GM23338 (cell line): ENCODE data around the gene TTBK2. TPM values are rescaled to one million over a fixed set of nuclear protein-coding genes. Genes with fewer than 3 reads are reported as not detected.

Source experiments
- ATAC-seq: fragments of 200-7000 bp; cut with Tn5 transposase; 3 replicates; pipeline ENCODE4 v1.9.1; 2020
- DNase-seq: peaks from one replicate; pipeline ENCODE4 v3.0.0-alpha.2; 2015; ENCODE audit warnings: low spot score
- H2AFZ ChIP-seq: fragments of 200-600 bp; sonication (generic); 2 replicates; pipeline ENCODE4 v1.8.0; 2016; ENCODE audit warnings: antibody characterized with exemption, mild to moderate bottlenecking, moderate library complexity
- H3F3A ChIP-seq: fragments of 200-600 bp; sonication (generic); replicated peaks from 2 replicates; pipeline ENCODE4 v1.8.0; 2017; ENCODE audit warnings: antibody characterized with exemption, mixed run types, low read depth
- H3K27ac ChIP-seq: fragments of 200-600 bp; sonication (generic); 2 replicates; pipeline ENCODE4 v1.6.1; 2016; ENCODE audit warnings: low read depth
- H3K27me3 ChIP-seq: fragments of 200-600 bp; sonication (generic); 2 replicates; pipeline ENCODE4 v1.8.0; 2016; ENCODE audit warnings: mild to moderate bottlenecking, mixed run types, moderate library complexity; ENCODE audit not compliant: insufficient read depth
- H3K36me3 ChIP-seq: fragments of 200-600 bp; sonication (generic); 2 replicates; pipeline ENCODE4 v1.8.0; 2016; ENCODE audit warnings: mild to moderate bottlenecking; ENCODE audit not compliant: insufficient read depth
- H3K4me1 ChIP-seq: fragments of 200-600 bp; sonication (generic); 2 replicates; pipeline ENCODE4 v1.8.0; 2016; ENCODE audit warnings: mild to moderate bottlenecking, moderate library complexity; ENCODE audit not compliant: insufficient read depth
- H3K4me2 ChIP-seq: fragments of 200-600 bp; sonication (generic); 2 replicates; pipeline ENCODE4 v1.7.1; 2017; ENCODE audit warnings: mixed run types
- H3K4me3 ChIP-seq: fragments of 200-600 bp; sonication (generic); 2 replicates; pipeline ENCODE4 v1.6.1; 2016; ENCODE audit warnings: mixed run types
- H3K79me2 ChIP-seq: fragments of 200-600 bp; sonication (generic); replicated peaks from 2 replicates; pipeline ENCODE4 v1.8.0; 2017; ENCODE audit warnings: mild to moderate bottlenecking; ENCODE audit not compliant: insufficient read depth
- H3K9me2 ChIP-seq: fragments of 200-600 bp; sonication (generic); 2 replicates; pipeline ENCODE4 v1.8.0; 2017; ENCODE audit not compliant: insufficient read depth
- H4K20me1 ChIP-seq: fragments of 200-600 bp; sonication (generic); replicated peaks from 2 replicates; pipeline ENCODE4 v1.8.0; 2017; ENCODE audit warnings: mild to moderate bottlenecking; ENCODE audit not compliant: insufficient read depth
- H3K27ac Mint-ChIP-seq: 2 replicates; pipeline ENCODE4 v1.8.0; 2020; ENCODE audit warnings: inconsistent platforms, mild to moderate bottlenecking, moderate library complexity, mixed read lengths
- H3K27me3 Mint-ChIP-seq: 3 replicates; pipeline ENCODE4 v1.8.0; 2022; ENCODE audit warnings: low read depth, mild to moderate bottlenecking, moderate library complexity, mixed read lengths, inconsistent platforms; ENCODE audit not compliant: insufficient read depth, poor library complexity
- H3K36me3 Mint-ChIP-seq: 3 replicates; pipeline ENCODE4 v1.8.0; 2021; ENCODE audit warnings: low read depth, mild to moderate bottlenecking, inconsistent platforms, moderate library complexity, mixed read lengths
- H3K4me1 Mint-ChIP-seq: 3 replicates; pipeline ENCODE4 v1.8.0; 2020; ENCODE audit warnings: mild to moderate bottlenecking, inconsistent platforms, mixed read lengths
- H3K4me3 Mint-ChIP-seq: 3 replicates; pipeline ENCODE4 v1.8.0; 2021; ENCODE audit warnings: moderate library complexity, mild to moderate bottlenecking, inconsistent platforms, mixed read lengths
- H3K9me3 Mint-ChIP-seq: 3 replicates; pipeline ENCODE4 v1.8.0; 2020; ENCODE audit warnings: moderate library complexity, mild to moderate bottlenecking, inconsistent platforms, mixed read lengths
- CREB1 ChIP-seq: fragments of 250-450 bp; sonication (Bioruptor Pico); IDR thresholded peaks from 2 replicates; pipeline ENCODE4 v1.5.0; 2020; ENCODE audit warnings: low read depth, mild to moderate bottlenecking, moderate library complexity
- CTCF ChIP-seq, 2 experiments: fragments of 200-600 bp in 1 of 2; sonication (generic) in 1 of 2; conservative IDR thresholded peaks; 2 replicates each; pipeline versions ENCODE4 v1.5.1 to v1.6.1; 2016 to 2017; ENCODE audit warnings: antibody characterized with exemption in 2 of 2, low read depth in 2 of 2, mild to moderate bottlenecking in 2 of 2, moderate library complexity in 1 of 2
- EZH2 ChIP-seq: fragments of 200-600 bp; sonication (generic); IDR thresholded peaks from one replicate; pipeline ENCODE4 v1.8.0; 2017; ENCODE audit warnings: antibody characterized with exemption, mild to moderate bottlenecking, low read depth; ENCODE audit not compliant: unreplicated experiment
- EZH2phosphoT487 ChIP-seq: fragments of 200-600 bp; sonication (generic); IDR thresholded peaks from one replicate; pipeline ENCODE4 v1.8.1; 2018; ENCODE audit warnings: antibody characterized with exemption; ENCODE audit not compliant: unreplicated experiment
- JUNB ChIP-seq: IDR thresholded peaks from one replicate; pipeline ENCODE4 v1.6.1; 2016; ENCODE audit warnings: antibody characterized with exemption; ENCODE audit not compliant: unreplicated experiment
- NANOG ChIP-seq: IDR thresholded peaks from 2 replicates; pipeline ENCODE4 v1.6.1; 2016; ENCODE audit warnings: antibody characterized with exemption, borderline replicate concordance
- POLR2AphosphoS5 ChIP-seq: IDR thresholded peaks from 2 replicates; pipeline ENCODE4 v1.6.1; 2016; ENCODE audit warnings: antibody characterized with exemption, low read depth
- REST ChIP-seq: IDR thresholded peaks from one replicate; pipeline ENCODE4 v1.6.1; 2018; ENCODE audit warnings: antibody characterized with exemption; ENCODE audit not compliant: unreplicated experiment
- STAT1 ChIP-seq: IDR thresholded peaks from one replicate; pipeline ENCODE4 v1.6.1; 2016; ENCODE audit warnings: antibody characterized with exemption; ENCODE audit not compliant: unreplicated experiment
- ZNF114 ChIP-seq: fragments of 250-450 bp; sonication (Bioruptor Pico); IDR thresholded peaks from 2 replicates; pipeline ENCODE4 v1.5.0; 2020; ENCODE audit warnings: mild to moderate bottlenecking, moderate library complexity
- ZNF331 ChIP-seq: fragments of 250-450 bp; sonication (Bioruptor Pico); IDR thresholded peaks from 2 replicates; pipeline ENCODE4 v1.5.0; 2020; ENCODE audit warnings: low read depth, mild to moderate bottlenecking, moderate library complexity
- polyA plus RNA-seq: library from polyadenylated mRNA; unstranded; fragments of >200 nt; fragmentation: Nextera tagmentation; extraction: Ambion mirVana; gene quantifications from 2 replicates; pipeline ENCODE4 v1.2.1, GENCODE V29; 2016
- total RNA-seq: library from RNA; depleted of rRNA; stranded (reverse); fragments of >200 nt; shearing (Covaris generic); gene quantifications from 2 replicates; pipeline ENCODE4 v1.2.3, GENCODE V29; 2014
- TF ChIP-seq, protein P1 (sequence below): fragments of 250-450 bp; sonication (Bioruptor Pico); IDR thresholded peaks from 2 replicates; pipeline ENCODE4 v1.5.0; 2020; ENCODE audit warnings: mild to moderate bottlenecking, moderate library complexity
- TF ChIP-seq, protein P2 (sequence below): IDR thresholded peaks from 2 replicates; pipeline ENCODE4 v1.6.1; 2016; ENCODE audit warnings: antibody characterized with exemption

TTBK2 gene
- total and polyA plus RNA-seq, 2 experiments from 2014 or later, result 5.8 to 15.9 TPM

DNA sequence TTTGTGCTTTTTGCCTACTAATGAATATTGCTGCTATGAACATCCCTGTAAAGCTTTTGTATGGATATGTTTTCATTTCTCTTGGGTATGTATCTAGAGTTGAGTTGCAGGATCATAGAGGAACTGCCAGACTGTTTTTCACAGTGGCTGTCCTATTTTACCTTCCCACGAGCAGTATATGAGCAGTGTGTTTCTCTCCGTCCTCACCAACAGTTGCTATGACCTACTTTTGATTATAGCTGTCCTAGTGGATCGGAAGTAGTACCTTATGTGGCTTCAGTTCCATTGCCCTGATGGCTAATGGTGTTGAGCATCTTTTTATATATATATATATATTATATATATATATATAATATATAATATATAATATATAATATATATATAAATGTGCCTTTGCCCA, 208.8 kb downstream of the TTBK2 start:
- ATAC-seq, result no peak
- Mint-ChIP-seq H3K27ac (no peak overlapping the region), H3K36me3 (no peaks in the 10 kb centered on the region), H3K9me3 (no peaks in the 10 kb centered on the region), H3K27me3 (peaks cover 4% of the 10 kb centered on the region), H3K4me3 (no peak overlapping the region), H3K4me1 (no peaks in the 10 kb centered on the region)
- H3K36me3 ChIP-seq, result no peaks in the 10 kb centered on the region
- DNase-seq, result no peak
- no peaks in the 10 kb centered on the region for H3K9me2 ChIP-seq
- no peaks in the 10 kb centered on the region for H3K27me3 ChIP-seq
- no peaks in the 10 kb centered on the region for H3K79me2 ChIP-seq
- no peak overlapping the region for H3K27ac ChIP-seq
- TF ChIP-seq REST, result no peak
- TF ChIP-seq ZNF331, result no peak
- no peak for TF ChIP-seq EZH2phosphoT487
- no peak for TF ChIP-seq CTCF (conservative IDR thresholded peaks at IDR 0.05; ENCODE audit: low read depth in 2 of 2)
- no peak for TF ChIP-seq NANOG
- TF ChIP-seq CREB1 (CRISPR knock-in tag), result no peak
- no peak for TF ChIP-seq STAT1
- TF ChIP-seq, protein P1, sequence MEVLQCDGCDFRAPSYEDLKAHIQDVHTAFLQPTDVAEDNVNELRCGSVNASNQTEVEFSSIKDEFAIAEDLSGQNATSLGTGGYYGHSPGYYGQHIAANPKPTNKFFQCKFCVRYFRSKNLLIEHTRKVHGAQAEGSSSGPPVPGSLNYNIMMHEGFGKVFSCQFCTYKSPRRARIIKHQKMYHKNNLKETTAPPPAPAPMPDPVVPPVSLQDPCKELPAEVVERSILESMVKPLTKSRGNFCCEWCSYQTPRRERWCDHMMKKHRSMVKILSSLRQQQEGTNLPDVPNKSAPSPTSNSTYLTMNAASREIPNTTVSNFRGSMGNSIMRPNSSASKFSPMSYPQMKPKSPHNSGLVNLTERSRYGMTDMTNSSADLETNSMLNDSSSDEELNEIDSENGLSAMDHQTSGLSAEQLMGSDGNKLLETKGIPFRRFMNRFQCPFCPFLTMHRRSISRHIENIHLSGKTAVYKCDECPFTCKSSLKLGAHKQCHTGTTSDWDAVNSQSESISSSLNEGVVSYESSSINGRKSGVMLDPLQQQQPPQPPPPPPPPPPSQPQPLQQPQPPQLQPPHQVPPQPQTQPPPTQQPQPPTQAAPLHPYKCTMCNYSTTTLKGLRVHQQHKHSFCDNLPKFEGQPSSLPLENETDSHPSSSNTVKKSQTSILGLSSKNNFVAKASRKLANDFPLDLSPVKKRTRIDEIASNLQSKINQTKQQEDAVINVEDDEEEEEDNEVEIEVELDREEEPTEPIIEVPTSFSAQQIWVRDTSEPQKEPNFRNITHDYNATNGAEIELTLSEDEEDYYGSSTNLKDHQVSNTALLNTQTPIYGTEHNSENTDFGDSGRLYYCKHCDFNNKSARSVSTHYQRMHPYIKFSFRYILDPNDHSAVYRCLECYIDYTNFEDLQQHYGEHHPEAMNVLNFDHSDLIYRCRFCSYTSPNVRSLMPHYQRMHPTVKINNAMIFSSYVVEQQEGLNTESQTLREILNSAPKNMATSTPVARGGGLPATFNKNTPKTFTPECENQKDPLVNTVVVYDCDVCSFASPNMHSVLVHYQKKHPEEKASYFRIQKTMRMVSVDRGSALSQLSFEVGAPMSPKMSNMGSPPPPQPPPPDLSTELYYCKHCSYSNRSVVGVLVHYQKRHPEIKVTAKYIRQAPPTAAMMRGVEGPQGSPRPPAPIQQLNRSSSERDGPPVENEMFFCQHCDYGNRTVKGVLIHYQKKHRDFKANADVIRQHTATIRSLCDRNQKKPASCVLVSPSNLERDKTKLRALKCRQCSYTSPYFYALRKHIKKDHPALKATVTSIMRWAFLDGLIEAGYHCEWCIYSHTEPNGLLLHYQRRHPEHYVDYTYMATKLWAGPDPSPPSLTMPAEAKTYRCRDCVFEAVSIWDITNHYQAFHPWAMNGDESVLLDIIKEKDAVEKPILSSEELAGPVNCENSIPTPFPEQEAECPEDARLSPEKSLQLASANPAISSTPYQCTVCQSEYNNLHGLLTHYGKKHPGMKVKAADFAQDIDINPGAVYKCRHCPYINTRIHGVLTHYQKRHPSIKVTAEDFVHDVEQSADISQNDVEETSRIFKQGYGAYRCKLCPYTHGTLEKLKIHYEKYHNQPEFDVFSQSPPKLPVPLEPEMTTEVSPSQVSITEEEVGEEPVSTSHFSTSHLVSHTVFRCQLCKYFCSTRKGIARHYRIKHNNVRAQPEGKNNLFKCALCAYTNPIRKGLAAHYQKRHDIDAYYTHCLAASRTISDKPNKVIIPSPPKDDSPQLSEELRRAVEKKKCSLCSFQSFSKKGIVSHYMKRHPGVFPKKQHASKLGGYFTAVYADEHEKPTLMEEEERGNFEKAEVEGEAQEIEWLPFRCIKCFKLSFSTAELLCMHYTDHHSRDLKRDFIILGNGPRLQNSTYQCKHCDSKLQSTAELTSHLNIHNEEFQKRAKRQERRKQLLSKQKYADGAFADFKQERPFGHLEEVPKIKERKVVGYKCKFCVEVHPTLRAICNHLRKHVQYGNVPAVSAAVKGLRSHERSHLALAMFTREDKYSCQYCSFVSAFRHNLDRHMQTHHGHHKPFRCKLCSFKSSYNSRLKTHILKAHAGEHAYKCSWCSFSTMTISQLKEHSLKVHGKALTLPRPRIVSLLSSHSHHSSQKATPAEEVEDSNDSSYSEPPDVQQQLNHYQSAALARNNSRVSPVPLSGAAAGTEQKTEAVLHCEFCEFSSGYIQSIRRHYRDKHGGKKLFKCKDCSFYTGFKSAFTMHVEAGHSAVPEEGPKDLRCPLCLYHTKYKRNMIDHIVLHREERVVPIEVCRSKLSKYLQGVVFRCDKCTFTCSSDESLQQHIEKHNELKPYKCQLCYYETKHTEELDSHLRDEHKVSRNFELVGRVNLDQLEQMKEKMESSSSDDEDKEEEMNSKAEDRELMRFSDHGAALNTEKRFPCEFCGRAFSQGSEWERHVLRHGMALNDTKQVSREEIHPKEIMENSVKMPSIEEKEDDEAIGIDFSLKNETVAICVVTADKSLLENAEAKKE, result no peak
- TF ChIP-seq JUNB, result no peak
- TF ChIP-seq POLR2AphosphoS5, result no peak
- TF ChIP-seq, protein P2, sequence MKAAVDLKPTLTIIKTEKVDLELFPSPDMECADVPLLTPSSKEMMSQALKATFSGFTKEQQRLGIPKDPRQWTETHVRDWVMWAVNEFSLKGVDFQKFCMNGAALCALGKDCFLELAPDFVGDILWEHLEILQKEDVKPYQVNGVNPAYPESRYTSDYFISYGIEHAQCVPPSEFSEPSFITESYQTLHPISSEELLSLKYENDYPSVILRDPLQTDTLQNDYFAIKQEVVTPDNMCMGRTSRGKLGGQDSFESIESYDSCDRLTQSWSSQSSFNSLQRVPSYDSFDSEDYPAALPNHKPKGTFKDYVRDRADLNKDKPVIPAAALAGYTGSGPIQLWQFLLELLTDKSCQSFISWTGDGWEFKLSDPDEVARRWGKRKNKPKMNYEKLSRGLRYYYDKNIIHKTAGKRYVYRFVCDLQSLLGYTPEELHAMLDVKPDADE, result no peak
- TF ChIP-seq EZH2, result no peak
- TF ChIP-seq ZNF114 (CRISPR knock-in tag), result no peak
- no peak overlapping the region for H3K4me2 ChIP-seq
- no peaks in the 10 kb centered on the region; the same call in 1 of the 2 replicates for H4K20me1 ChIP-seq
- H3F3A ChIP-seq, result no peaks in the 10 kb centered on the region
- no peak overlapping the region for H2AFZ ChIP-seq
- no peak overlapping the region for H3K4me3 ChIP-seq
- H3K4me1 ChIP-seq, result no peaks in the 10 kb centered on the region
